ELF-1 (cell line): ENCODE measurements around the gene SSTR4.
"Not testable (repeated sequence)": the region's sequence is repeated elsewhere in the genome, so short reads cannot be mapped to it uniquely, and the experiment has no call there.

Experiments used
- DNase-seq: peaks from one replicate; pipeline ENCODE4 v3.0.0-alpha.2; 2016; ENCODE audit warnings: low read depth, low spot score

Gene SSTR4

GRCh38 chr20:23034721-23035671 lies at the start of gene SSTR4:
Gene SSTR4 (plus strand): TSS chr20:23035312. CDS start chr20:23035484, 172 bp downstream.
- no peak for DNase-seq

GRCh38 chr20:22986601-22987000 lies 48.5 kb upstream of the SSTR4 start:
- no peak for DNase-seq

GRCh38 chr20:22991424-22991823 lies 43.7 kb upstream of the SSTR4 start:
- not testable (repeated sequence) for DNase-seq

- DNase-seq = no peak
These were observed 41.3 kb upstream of the SSTR4 start for GRCh38 chr20:22993823-22994222.

- no peak for DNase-seq
These were observed 39.2 kb upstream of the SSTR4 start for GRCh38 chr20:22995923-22996322.

GRCh38 chr20:22998476-22998875 lies 36.6 kb upstream of the SSTR4 start:
- DNase-seq = no peak

GRCh38 chr20:22999756-23000155 lies 35.4 kb upstream of the SSTR4 start:
- DNase-seq = no peak

GRCh38 chr20:23000232-23000947 lies 34.7 kb upstream of the SSTR4 start:
- no peak for DNase-seq

GRCh38 chr20:23002276-23002675 lies 32.8 kb upstream of the SSTR4 start:
- DNase-seq = no peak

- DNase-seq = no peak
These were observed 32.0 kb upstream of the SSTR4 start for GRCh38 chr20:23003077-23003635.

- DNase-seq = no peak
These were observed 31.1 kb upstream of the SSTR4 start for GRCh38 chr20:23003881-23004460.

GRCh38 chr20:23005776-23006175 lies 29.3 kb upstream of the SSTR4 start:
- DNase-seq = no peak

GRCh38 chr20:23007462-23007861 lies 27.6 kb upstream of the SSTR4 start:
- DNase-seq = no peak

GRCh38 chr20:23007886-23008655 lies 27.0 kb upstream of the SSTR4 start:
- DNase-seq = no peak

- no peak for DNase-seq
These were observed 26.4 kb upstream of the SSTR4 start for GRCh38 chr20:23008667-23009066.

- DNase-seq = no peak
These were observed 25.5 kb upstream of the SSTR4 start for GRCh38 chr20:23009636-23010035.

GRCh38 chr20:23010096-23010495 lies 25.0 kb upstream of the SSTR4 start:
- no peak for DNase-seq

GRCh38 chr20:23011008-23011721 lies 23.9 kb upstream of the SSTR4 start:
- no peak for DNase-seq

GRCh38 chr20:23013429-23013828 lies 21.7 kb upstream of the SSTR4 start:
- DNase-seq = no peak

- no peak for DNase-seq
These were observed 17.6 kb upstream of the SSTR4 start for GRCh38 chr20:23017516-23017915.

GRCh38 chr20:23018432-23018831 lies 16.7 kb upstream of the SSTR4 start:
- DNase-seq = no peak
